HepG2 (cell line): Measurements from ENCODE around the gene CTSW. TPM values are rescaled to one million over a fixed set of nuclear protein-coding genes. Genes with fewer than 3 reads are reported as not detected.

Experiments used
- ATF7 ChIP-seq, 2 experiments: fragments of 450-650 bp in 1 of 2; sonication (generic) in 1 of 2; formaldehyde crosslinking in 1 of 2; IDR thresholded peaks; 2 replicates each; pipeline versions ENCODE4 v1.4.0 to v1.6.1; 2016 to 2020; ENCODE audit warnings: antibody characterized with exemption in 1 of 2, mild to moderate bottlenecking in 1 of 2, missing genetic modification reagents in 1 of 2
- EP300 ChIP-seq, 3 experiments: sonication (generic) in 1 of 3; formaldehyde crosslinking in 1 of 3; IDR thresholded peaks; 2 replicates each; pipeline versions ENCODE4 v1.5.1 to v1.6.1; 2011 to 2020; ENCODE audit warnings: low read depth in 2 of 3, low read length in 2 of 3, borderline replicate concordance in 1 of 3, improper control_type of control experiment in 1 of 3, mild to moderate bottlenecking in 1 of 3, missing genetic modification reagents in 1 of 3, moderate library complexity in 1 of 3
- MBD4 ChIP-seq: IDR thresholded peaks from 2 replicates; pipeline ENCODE4 v1.6.1; 2012; ENCODE audit warnings: low read length, inconsistent platforms, borderline replicate concordance
- MIER2 ChIP-seq: IDR thresholded peaks from 2 replicates; pipeline ENCODE4 v1.6.1; 2016; ENCODE audit warnings: missing biosample characterization, missing genetic modification reagents
- RFXAP ChIP-seq: sonication (generic); formaldehyde crosslinking; IDR thresholded peaks from 2 replicates; pipeline ENCODE4 v1.4.0; 2020; ENCODE audit warnings: missing genetic modification reagents, borderline replicate concordance
- SALL1 ChIP-seq: sonication (generic); formaldehyde crosslinking; IDR thresholded peaks from 2 replicates; pipeline ENCODE4 v1.8.0; 2022; ENCODE audit warnings: mild to moderate bottlenecking, missing genetic modification reagents
- ZNF232 ChIP-seq: sonication (generic); formaldehyde crosslinking; IDR thresholded peaks from 2 replicates; pipeline ENCODE4 v1.4.0; 2020; ENCODE audit warnings: missing genetic modification reagents, borderline replicate concordance
- ZNF720 ChIP-seq: sonication (generic); formaldehyde crosslinking; IDR thresholded peaks from 2 replicates; pipeline ENCODE4 v1.4.0; 2020; ENCODE audit warnings: missing genetic modification reagents
- ZNF879 ChIP-seq: sonication (generic); formaldehyde crosslinking; IDR thresholded peaks from 2 replicates; pipeline ENCODE4 v1.8.1; 2023; ENCODE audit warnings: missing genetic modification reagents
- polyA plus RNA-seq, 8 experiments: library from polyadenylated mRNA; depleted of rRNA in 3 of 8; stranded (reverse) in 7 of 8; unstranded in 1 of 8; fragments of >200 nt; fragmentation: Illumina TruSeq in 4 of 8; extraction: Trizol in 4 of 8; gene quantifications; 2 replicates each; pipeline versions ENCODE4 v1.2.1 to v1.2.3, GENCODE V29; 2011 to 2016; ENCODE audit warnings: low read depth in 4 of 8, missing spikeins in 1 of 8, mixed read lengths in 1 of 8; ENCODE audit not compliant: insufficient read depth in 1 of 8
- total RNA-seq, 5 experiments: library from RNA; depleted of rRNA; stranded (reverse); fragments of >200 nt; fragmentation: Illumina TruSeq; extraction: Trizol; gene quantifications; 2 replicates each; pipeline ENCODE4 v1.2.3, GENCODE V29; 2016; ENCODE audit warnings: low read depth in 1 of 5
- TF ChIP-seq, protein P1 (sequence below): IDR thresholded peaks from 2 replicates; pipeline ENCODE4 v1.6.1; 2016
- TF ChIP-seq, protein P2 (sequence below): sonication (generic); formaldehyde crosslinking; IDR thresholded peaks from 2 replicates; pipeline ENCODE4 v1.5.0; 2020; ENCODE audit warnings: missing genetic modification reagents
- TF ChIP-seq, protein P3 (sequence below): sonication (generic); formaldehyde crosslinking; IDR thresholded peaks from 2 replicates; pipeline ENCODE4 v1.4.0; 2020; ENCODE audit warnings: missing genetic modification reagents, borderline replicate concordance
- TF ChIP-seq, protein P4 (sequence below): sonication (generic); formaldehyde crosslinking; IDR thresholded peaks from 2 replicates; pipeline ENCODE4; 2020; ENCODE audit warnings: missing genetic modification reagents, mild to moderate bottlenecking, borderline replicate concordance
- TF ChIP-seq, protein P5 (sequence below): sonication (generic); formaldehyde crosslinking; IDR thresholded peaks from 2 replicates; pipeline ENCODE4 v1.8.0; 2022; ENCODE audit warnings: mild to moderate bottlenecking, missing genetic modification reagents

The CTSW gene
- total and polyA plus RNA-seq, 2 of the 13 experiments (the other 11 are each of a cell fraction or from before 2014, with no cell fraction given), result 0.09 TPM; not detected in 1

DNA sequence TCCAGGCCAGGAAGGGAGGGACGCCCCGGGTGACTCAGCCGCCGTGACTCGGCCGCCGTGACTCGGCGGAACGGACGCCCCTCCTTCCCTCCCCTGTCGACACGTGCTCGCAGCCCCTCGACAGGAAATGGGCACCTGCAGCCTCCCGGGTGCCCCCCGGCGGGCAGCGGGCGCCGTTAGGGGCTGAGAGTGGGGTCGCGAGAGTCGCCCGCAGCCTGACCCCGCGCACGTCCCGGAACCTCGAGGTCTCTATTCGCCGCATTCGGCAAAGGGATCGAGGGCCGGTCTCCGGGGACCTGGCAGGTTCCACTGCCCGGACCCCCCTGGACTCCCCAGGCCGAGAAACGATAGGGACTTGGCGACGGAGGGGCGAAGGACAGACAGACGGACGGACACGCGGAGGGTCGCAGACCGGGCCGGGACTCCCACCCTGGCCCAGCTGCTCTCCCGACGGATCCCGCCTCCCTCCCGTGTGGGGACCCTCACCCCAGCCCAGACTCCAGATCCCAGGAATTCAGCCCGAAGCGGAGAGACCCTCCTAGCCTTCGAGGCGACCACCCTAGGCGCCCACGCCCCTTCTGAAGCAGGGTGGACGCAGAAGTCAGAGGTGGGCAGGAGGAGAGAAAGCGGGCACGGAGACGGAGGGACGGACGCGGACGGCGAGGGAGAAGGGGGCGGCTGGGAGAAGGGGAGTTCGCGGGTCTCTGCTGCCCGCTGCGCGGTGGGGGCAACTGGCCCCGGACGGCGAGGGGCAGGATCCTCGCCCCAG, 19.9 kb downstream of the CTSW start (continued):
- peak; percentile 53; the same call in 1 of the 2 replicates for TF ChIP-seq ZNF232 (CRISPR knock-in tag)
- TF ChIP-seq, protein P1, sequence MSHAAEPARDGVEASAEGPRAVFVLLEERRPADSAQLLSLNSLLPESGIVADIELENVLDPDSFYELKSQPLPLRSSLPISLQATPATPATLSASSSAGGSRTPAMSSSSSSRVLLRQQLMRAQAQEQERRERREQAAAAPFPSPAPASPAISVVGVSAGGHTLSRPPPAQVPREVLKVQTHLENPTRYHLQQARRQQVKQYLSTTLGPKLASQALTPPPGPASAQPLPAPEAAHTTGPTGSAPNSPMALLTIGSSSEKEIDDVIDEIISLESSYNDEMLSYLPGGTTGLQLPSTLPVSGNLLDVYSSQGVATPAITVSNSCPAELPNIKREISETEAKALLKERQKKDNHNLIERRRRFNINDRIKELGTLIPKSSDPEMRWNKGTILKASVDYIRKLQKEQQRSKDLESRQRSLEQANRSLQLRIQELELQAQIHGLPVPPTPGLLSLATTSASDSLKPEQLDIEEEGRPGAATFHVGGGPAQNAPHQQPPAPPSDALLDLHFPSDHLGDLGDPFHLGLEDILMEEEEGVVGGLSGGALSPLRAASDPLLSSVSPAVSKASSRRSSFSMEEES (CRISPR knock-in tag), result no peak
- TF ChIP-seq, protein P2, sequence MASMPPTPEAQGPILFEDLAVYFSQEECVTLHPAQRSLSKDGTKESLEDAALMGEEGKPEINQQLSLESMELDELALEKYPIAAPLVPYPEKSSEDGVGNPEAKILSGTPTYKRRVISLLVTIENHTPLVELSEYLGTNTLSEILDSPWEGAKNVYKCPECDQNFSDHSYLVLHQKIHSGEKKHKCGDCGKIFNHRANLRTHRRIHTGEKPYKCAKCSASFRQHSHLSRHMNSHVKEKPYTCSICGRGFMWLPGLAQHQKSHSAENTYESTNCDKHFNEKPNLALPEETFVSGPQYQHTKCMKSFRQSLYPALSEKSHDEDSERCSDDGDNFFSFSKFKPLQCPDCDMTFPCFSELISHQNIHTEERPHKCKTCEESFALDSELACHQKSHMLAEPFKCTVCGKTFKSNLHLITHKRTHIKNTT, result no peak
- TF ChIP-seq SALL1 (CRISPR knock-in tag), result peak; percentile 77
- no peak for TF ChIP-seq RFXAP (CRISPR knock-in tag)
- no peak for TF ChIP-seq EP300 (IDR thresholded peaks at IDR 0.05; ENCODE audit: low read depth in 2 of 2, low read length in 2 of 2)
- peak; percentile 41; the same call in 1 of the 2 replicates for TF ChIP-seq EP300 (CRISPR knock-in tag; IDR thresholded peaks at IDR 0.05; ENCODE audit: borderline replicate concordance)
- no peak for TF ChIP-seq ZNF720 (CRISPR knock-in tag)
- no peak for TF ChIP-seq MBD4
- no peak for TF ChIP-seq ATF7 (IDR thresholded peaks at IDR 0.05)
- no peak for TF ChIP-seq ATF7 (CRISPR knock-in tag; IDR thresholded peaks at IDR 0.05)
- TF ChIP-seq, protein P3, sequence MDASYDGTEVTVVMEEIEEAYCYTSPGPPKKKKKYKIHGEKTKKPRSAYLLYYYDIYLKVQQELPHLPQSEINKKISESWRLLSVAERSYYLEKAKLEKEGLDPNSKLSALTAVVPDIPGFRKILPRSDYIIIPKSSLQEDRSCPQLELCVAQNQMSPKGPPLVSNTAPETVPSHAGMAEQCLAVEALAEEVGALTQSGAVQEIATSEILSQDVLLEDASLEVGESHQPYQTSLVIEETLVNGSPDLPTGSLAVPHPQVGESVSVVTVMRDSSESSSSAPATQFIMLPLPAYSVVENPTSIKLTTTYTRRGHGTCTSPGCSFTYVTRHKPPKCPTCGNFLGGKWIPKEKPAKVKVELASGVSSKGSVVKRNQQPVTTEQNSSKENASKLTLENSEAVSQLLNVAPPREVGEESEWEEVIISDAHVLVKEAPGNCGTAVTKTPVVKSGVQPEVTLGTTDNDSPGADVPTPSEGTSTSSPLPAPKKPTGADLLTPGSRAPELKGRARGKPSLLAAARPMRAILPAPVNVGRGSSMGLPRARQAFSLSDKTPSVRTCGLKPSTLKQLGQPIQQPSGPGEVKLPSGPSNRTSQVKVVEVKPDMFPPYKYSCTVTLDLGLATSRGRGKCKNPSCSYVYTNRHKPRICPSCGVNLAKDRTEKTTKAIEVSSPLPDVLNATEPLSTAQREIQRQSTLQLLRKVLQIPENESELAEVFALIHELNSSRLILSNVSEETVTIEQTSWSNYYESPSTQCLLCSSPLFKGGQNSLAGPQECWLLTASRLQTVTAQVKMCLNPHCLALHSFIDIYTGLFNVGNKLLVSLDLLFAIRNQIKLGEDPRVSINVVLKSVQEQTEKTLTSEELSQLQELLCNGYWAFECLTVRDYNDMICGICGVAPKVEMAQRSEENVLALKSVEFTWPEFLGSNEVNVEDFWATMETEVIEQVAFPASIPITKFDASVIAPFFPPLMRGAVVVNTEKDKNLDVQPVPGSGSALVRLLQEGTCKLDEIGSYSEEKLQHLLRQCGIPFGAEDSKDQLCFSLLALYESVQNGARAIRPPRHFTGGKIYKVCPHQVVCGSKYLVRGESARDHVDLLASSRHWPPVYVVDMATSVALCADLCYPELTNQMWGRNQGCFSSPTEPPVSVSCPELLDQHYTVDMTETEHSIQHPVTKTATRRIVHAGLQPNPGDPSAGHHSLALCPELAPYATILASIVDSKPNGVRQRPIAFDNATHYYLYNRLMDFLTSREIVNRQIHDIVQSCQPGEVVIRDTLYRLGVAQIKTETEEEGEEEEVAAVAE, result no peak
- TF ChIP-seq, protein P4, sequence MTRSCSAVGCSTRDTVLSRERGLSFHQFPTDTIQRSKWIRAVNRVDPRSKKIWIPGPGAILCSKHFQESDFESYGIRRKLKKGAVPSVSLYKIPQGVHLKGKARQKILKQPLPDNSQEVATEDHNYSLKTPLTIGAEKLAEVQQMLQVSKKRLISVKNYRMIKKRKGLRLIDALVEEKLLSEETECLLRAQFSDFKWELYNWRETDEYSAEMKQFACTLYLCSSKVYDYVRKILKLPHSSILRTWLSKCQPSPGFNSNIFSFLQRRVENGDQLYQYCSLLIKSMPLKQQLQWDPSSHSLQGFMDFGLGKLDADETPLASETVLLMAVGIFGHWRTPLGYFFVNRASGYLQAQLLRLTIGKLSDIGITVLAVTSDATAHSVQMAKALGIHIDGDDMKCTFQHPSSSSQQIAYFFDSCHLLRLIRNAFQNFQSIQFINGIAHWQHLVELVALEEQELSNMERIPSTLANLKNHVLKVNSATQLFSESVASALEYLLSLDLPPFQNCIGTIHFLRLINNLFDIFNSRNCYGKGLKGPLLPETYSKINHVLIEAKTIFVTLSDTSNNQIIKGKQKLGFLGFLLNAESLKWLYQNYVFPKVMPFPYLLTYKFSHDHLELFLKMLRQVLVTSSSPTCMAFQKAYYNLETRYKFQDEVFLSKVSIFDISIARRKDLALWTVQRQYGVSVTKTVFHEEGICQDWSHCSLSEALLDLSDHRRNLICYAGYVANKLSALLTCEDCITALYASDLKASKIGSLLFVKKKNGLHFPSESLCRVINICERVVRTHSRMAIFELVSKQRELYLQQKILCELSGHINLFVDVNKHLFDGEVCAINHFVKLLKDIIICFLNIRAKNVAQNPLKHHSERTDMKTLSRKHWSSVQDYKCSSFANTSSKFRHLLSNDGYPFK, result no peak
- peak; percentile 70; the same call in 1 of the 2 replicates for TF ChIP-seq ZNF879 (CRISPR knock-in tag)
- TF ChIP-seq, protein P5, sequence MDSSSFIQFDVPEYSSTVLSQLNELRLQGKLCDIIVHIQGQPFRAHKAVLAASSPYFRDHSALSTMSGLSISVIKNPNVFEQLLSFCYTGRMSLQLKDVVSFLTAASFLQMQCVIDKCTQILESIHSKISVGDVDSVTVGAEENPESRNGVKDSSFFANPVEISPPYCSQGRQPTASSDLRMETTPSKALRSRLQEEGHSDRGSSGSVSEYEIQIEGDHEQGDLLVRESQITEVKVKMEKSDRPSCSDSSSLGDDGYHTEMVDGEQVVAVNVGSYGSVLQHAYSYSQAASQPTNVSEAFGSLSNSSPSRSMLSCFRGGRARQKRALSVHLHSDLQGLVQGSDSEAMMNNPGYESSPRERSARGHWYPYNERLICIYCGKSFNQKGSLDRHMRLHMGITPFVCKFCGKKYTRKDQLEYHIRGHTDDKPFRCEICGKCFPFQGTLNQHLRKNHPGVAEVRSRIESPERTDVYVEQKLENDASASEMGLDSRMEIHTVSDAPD (CRISPR knock-in tag), result 0 out of 2 replicates have a peak, but pooled peaks have one; percentile 51
- TF ChIP-seq MIER2 (CRISPR knock-in tag), result no peak
